Measurements from ENCODE around the gene HK3.

The HK3 gene

GRCh38 chr5:176846335-176847140, 52.6 kb downstream of the HK3 start:
- Histone ChIP-seq H2AFZ (ENCODE audit: insufficient read depth, low read length, poor library complexity) (no peak overlapping the region), H2AK5ac (ENCODE audit: low read length) (no peak overlapping the region), H3K18ac (ENCODE audit: low read length) (no peak overlapping the region), H3K79me1 (ENCODE audit: low read length) (no peaks in the 10 kb centered on the region), H3K23ac (ENCODE audit: low read length) (no peak overlapping the region), H3K14ac (ENCODE audit: low read length) (no peak overlapping the region), H3K27ac (ENCODE audit: low read depth, low read length) (no peak overlapping the region), H3K27me3 (ENCODE audit: insufficient read depth, low read length) (no peaks in the 10 kb centered on the region), H4K12ac (ENCODE audit: low read depth, low read length) (no peak overlapping the region), H3K36me3 (ENCODE audit: control insufficient read depth in 1 of 2, insufficient read depth in 2 of 2, low read length in 2 of 2) (no peaks in the 10 kb centered on the region), H4K91ac (ENCODE audit: low read depth, low read length) (no peak overlapping the region), H3K4me3 (ENCODE audit: low read depth, low read length) (no peak overlapping the region), H3K4ac (ENCODE audit: low read depth, low read length) (no peak overlapping the region), H3K9me3 (ENCODE audit: insufficient read depth, low read depth, low read length) (no peaks in the 10 kb centered on the region), H4K8ac (ENCODE audit: low read depth, low read length) (no peak overlapping the region), H3K9ac (ENCODE audit: low read length) (no peak overlapping the region), H2BK120ac (ENCODE audit: insufficient read depth, low read length, poor library complexity) (no peak overlapping the region), H3K4me1 (ENCODE audit: control insufficient read depth in 1 of 2, insufficient read depth in 2 of 2, low read length in 2 of 2) (no peaks in the 10 kb centered on the region), H3K79me2 (ENCODE audit: control insufficient read depth, insufficient read depth, low read length, poor library complexity) (no peaks in the 10 kb centered on the region), H2BK12ac (ENCODE audit: low read length) (no peak overlapping the region), H3K4me2 (ENCODE audit: low read length) (no peak overlapping the region), H2BK5ac (ENCODE audit: low read depth, low read length, poor library complexity) (no peak overlapping the region)
- no CpG with 5 or more reads among the region's 24 CpGs for WGBS (ENCODE audit: extremely low coverage, insufficient coverage, insufficient read length)
- DNase-seq = no peak

DNA sequence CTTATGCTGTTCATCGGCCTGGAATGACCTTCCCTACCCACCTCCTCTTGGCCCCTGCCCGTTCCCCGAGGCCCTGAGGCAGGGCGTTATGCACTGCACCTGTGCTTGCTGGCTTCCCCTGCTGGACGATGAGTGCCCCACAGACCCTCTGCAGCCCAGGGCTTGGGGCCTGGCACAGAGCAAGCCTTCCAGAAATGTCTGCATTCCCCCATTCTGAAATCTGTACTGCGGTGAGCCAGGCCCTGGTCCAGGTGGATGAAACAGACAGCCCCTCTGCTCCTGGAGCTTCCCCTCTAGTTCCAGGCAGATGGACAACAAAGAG, 53.8 kb downstream of the HK3 start:
- Histone ChIP-seq H3K79me1 (ENCODE audit: low read length) (no peaks in the 10 kb centered on the region), H3K18ac (ENCODE audit: low read length) (no peak overlapping the region), H4K12ac (ENCODE audit: low read depth, low read length) (no peak overlapping the region), H3K23ac (ENCODE audit: low read length) (no peak overlapping the region), H3K27me3 (ENCODE audit: insufficient read depth, low read length) (no peaks in the 10 kb centered on the region), H4K91ac (ENCODE audit: low read depth, low read length) (no peak overlapping the region), H3K14ac (ENCODE audit: low read length) (no peak overlapping the region), H3K9me3 (ENCODE audit: insufficient read depth, low read depth, low read length) (no peaks in the 10 kb centered on the region), H3K4me2 (ENCODE audit: low read length) (no peak overlapping the region), H3K79me2 (ENCODE audit: control insufficient read depth, insufficient read depth, low read length, poor library complexity) (no peaks in the 10 kb centered on the region), H2BK12ac (ENCODE audit: low read length) (no peak overlapping the region), H2BK5ac (ENCODE audit: low read depth, low read length, poor library complexity) (no peak overlapping the region), H3K9ac (ENCODE audit: low read length) (no peak overlapping the region), H3K27ac (ENCODE audit: low read depth, low read length) (no peak overlapping the region), H2AFZ (ENCODE audit: insufficient read depth, low read length, poor library complexity) (no peak overlapping the region), H3K4ac (ENCODE audit: low read depth, low read length) (no peak overlapping the region), H2BK120ac (ENCODE audit: insufficient read depth, low read length, poor library complexity) (no peak overlapping the region), H4K8ac (ENCODE audit: low read depth, low read length) (no peak overlapping the region), H3K4me1 (ENCODE audit: control insufficient read depth in 1 of 2, insufficient read depth in 2 of 2, low read length in 2 of 2) (no peaks in the 10 kb centered on the region), H2AK5ac (ENCODE audit: low read length) (no peak overlapping the region), H3K36me3 (ENCODE audit: control insufficient read depth in 1 of 2, insufficient read depth in 2 of 2, low read length in 2 of 2) (no peaks in the 10 kb centered on the region), H3K4me3 (ENCODE audit: low read depth, low read length) (no peak overlapping the region)
- WGBS (ENCODE audit: extremely low coverage, insufficient coverage, insufficient read length) = no CpG with 5 or more reads among the region's 6 CpGs
- no peak for DNase-seq

- H2BK120ac ChIP-seq (ENCODE audit: insufficient read depth, low read length, poor library complexity) = no peak overlapping the region
- WGBS (ENCODE audit: extremely low coverage, insufficient coverage, insufficient read length) = no CpG with 5 or more reads among the region's 21 CpGs
- no peak for DNase-seq
- no peak overlapping the region for H2BK5ac ChIP-seq (ENCODE audit: low read depth, low read length, poor library complexity)
- no peak overlapping the region for H3K4me2 ChIP-seq (ENCODE audit: low read length)
- no peaks in the 10 kb centered on the region for H3K79me1 ChIP-seq (ENCODE audit: low read length)
- H3K4ac ChIP-seq (ENCODE audit: low read depth, low read length) = no peak overlapping the region
- no peak overlapping the region for H2AFZ ChIP-seq (ENCODE audit: insufficient read depth, low read length, poor library complexity)
- H2BK12ac ChIP-seq (ENCODE audit: low read length) = no peak overlapping the region
- H3K23ac ChIP-seq (ENCODE audit: low read length) = no peak overlapping the region
- H4K91ac ChIP-seq (ENCODE audit: low read depth, low read length) = no peak overlapping the region
- no peaks in the 10 kb centered on the region for H3K79me2 ChIP-seq (ENCODE audit: control insufficient read depth, insufficient read depth, low read length, poor library complexity)
- H3K18ac ChIP-seq (ENCODE audit: low read length) = no peak overlapping the region
- no peak overlapping the region for H2AK5ac ChIP-seq (ENCODE audit: low read length)
- no peaks in the 10 kb centered on the region for H3K9me3 ChIP-seq (ENCODE audit: insufficient read depth, low read depth, low read length)
- H4K8ac ChIP-seq (ENCODE audit: low read depth, low read length) = no peak overlapping the region
- H3K27ac ChIP-seq (ENCODE audit: low read depth, low read length) = no peak overlapping the region
- no peak overlapping the region for H3K14ac ChIP-seq (ENCODE audit: low read length)
- no peaks in the 10 kb centered on the region for H3K27me3 ChIP-seq (ENCODE audit: insufficient read depth, low read length)
- H3K9ac ChIP-seq (ENCODE audit: low read length) = no peak overlapping the region
- H3K36me3 ChIP-seq (ENCODE audit: control insufficient read depth in 1 of 2, insufficient read depth in 2 of 2, low read length in 2 of 2) = no peaks in the 10 kb centered on the region
- H4K12ac ChIP-seq (ENCODE audit: low read depth, low read length) = no peak overlapping the region
- H3K4me1 ChIP-seq (ENCODE audit: control insufficient read depth in 1 of 2, insufficient read depth in 2 of 2, low read length in 2 of 2) = no peaks in the 10 kb centered on the region
- H3K4me3 ChIP-seq (ENCODE audit: low read depth, low read length) = no peak overlapping the region
Observed at GRCh38 chr5:176844706-176845391, 54.3 kb downstream of the HK3 start.

DNA sequence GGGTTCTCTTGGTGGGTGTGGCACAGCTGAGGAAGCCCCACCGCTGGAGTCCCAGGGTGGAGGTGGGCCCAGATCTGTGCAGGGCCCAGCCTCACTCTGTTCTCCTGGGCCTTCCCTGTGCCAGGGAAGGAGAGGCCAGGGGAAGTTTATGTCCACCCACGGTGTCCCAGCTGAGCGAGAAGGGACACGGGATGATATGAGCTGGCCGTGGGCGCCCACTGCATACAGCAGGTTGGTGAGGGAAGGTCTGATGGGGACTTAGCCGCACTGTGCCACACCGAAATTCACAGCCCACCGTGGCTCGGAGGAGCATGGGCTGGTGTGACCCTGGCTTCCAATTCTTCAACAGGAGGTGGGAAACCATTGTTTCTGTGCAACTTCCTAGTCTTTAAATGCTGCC, 54.9 kb downstream of the HK3 start:
- no peak overlapping the region for H4K91ac ChIP-seq (ENCODE audit: low read depth, low read length)
- no peaks in the 10 kb centered on the region for H3K9me3 ChIP-seq (ENCODE audit: insufficient read depth, low read depth, low read length)
- H3K27me3 ChIP-seq (ENCODE audit: insufficient read depth, low read length) = no peaks in the 10 kb centered on the region
- no peak for DNase-seq
- no peak overlapping the region for H3K4ac ChIP-seq (ENCODE audit: low read depth, low read length)
- H2BK12ac ChIP-seq (ENCODE audit: low read length) = no peak overlapping the region
- no peak overlapping the region for H4K8ac ChIP-seq (ENCODE audit: low read depth, low read length)
- no peak overlapping the region for H2BK120ac ChIP-seq (ENCODE audit: insufficient read depth, low read length, poor library complexity)
- no peaks in the 10 kb centered on the region for H3K4me1 ChIP-seq (ENCODE audit: control insufficient read depth in 1 of 2, insufficient read depth in 2 of 2, low read length in 2 of 2)
- H3K23ac ChIP-seq (ENCODE audit: low read length) = no peak overlapping the region
- no peaks in the 10 kb centered on the region for H3K36me3 ChIP-seq (ENCODE audit: control insufficient read depth in 1 of 2, insufficient read depth in 2 of 2, low read length in 2 of 2)
- no peak overlapping the region for H3K4me3 ChIP-seq (ENCODE audit: low read depth, low read length)
- H2AFZ ChIP-seq (ENCODE audit: insufficient read depth, low read length, poor library complexity) = no peak overlapping the region
- no peak overlapping the region for H3K4me2 ChIP-seq (ENCODE audit: low read length)
- H4K12ac ChIP-seq (ENCODE audit: low read depth, low read length) = no peak overlapping the region
- H2BK5ac ChIP-seq (ENCODE audit: low read depth, low read length, poor library complexity) = no peak overlapping the region
- H3K79me1 ChIP-seq (ENCODE audit: low read length) = no peaks in the 10 kb centered on the region
- H3K14ac ChIP-seq (ENCODE audit: low read length) = no peak overlapping the region
- no peak overlapping the region for H3K27ac ChIP-seq (ENCODE audit: low read depth, low read length)
- H2AK5ac ChIP-seq (ENCODE audit: low read length) = no peak overlapping the region
- H3K9ac ChIP-seq (ENCODE audit: low read length) = no peak overlapping the region
- no peaks in the 10 kb centered on the region for H3K79me2 ChIP-seq (ENCODE audit: control insufficient read depth, insufficient read depth, low read length, poor library complexity)
- no peak overlapping the region for H3K18ac ChIP-seq (ENCODE audit: low read length)
- WGBS (ENCODE audit: extremely low coverage, insufficient coverage, insufficient read length) = no CpG with 5 or more reads among the region's 10 CpGs

Data from trophoblast cell (in vitro differentiated cells and primary cell).